Breast epithelium (tissue), 4 donors: ENCODE data around the gene SMIM13. TPM values are rescaled to one million over a fixed set of nuclear protein-coding genes. Genes with fewer than 3 reads are reported as not detected.
"Not testable (repeated sequence)": the region's sequence is repeated elsewhere in the genome, so short reads cannot be mapped to it uniquely, and the experiment has no call there.

ENCODE experiments used
- DNase-seq, 2 donors: peaks; one replicate each; pipeline ENCODE4 v3.0.0-alpha.2; 2019; ENCODE audit warnings: low spot score in 2 of 2
- H3K27ac ChIP-seq, 2 donors: fragments of 200-600 bp; sonication (generic) in 1 of 2; one replicate each; pipeline ENCODE4 v1.5.1; 2016 to 2019; ENCODE audit warnings: mild to moderate bottlenecking in 1 of 2
- H3K27me3 ChIP-seq, 2 donors: fragments of 200-600 bp; sonication (generic) in 1 of 2; one replicate each; pipeline versions ENCODE4 v1.5.1 to v1.6.0; 2017 to 2019; ENCODE audit warnings: control low read depth in 1 of 2, mild to moderate bottlenecking in 1 of 2
- H3K36me3 ChIP-seq: fragments of 200-600 bp; one replicate; pipeline ENCODE4 v1.5.1; 2019
- H3K4me1 ChIP-seq, 2 donors: fragments of 200-600 bp; sonication (generic); one replicate each; pipeline ENCODE4 v1.5.1; 2016 to 2019; ENCODE audit warnings: control low read depth in 1 of 2
- H3K4me3 ChIP-seq, 3 donors: fragments of 200-600 bp; sonication (generic); 1 replicate in 2 of 3; 2 replicates in 1 of 3; pipeline ENCODE4 v1.5.1; 2016 to 2019; ENCODE audit warnings: mild to moderate bottlenecking in 3 of 3, moderate library complexity in 2 of 3
- H3K9me3 ChIP-seq, 2 donors: fragments of 200-600 bp; sonication (generic) in 1 of 2; one replicate each; pipeline ENCODE4 v1.5.1; 2016 to 2019; ENCODE audit warnings: control low read depth in 1 of 2
- CTCF ChIP-seq, 3 donors: fragments of 450-650 bp; IDR thresholded peaks; one replicate each; pipeline ENCODE4 v1.5.1; 2016 to 2017; ENCODE audit warnings: antibody characterized with exemption in 3 of 3, mild to moderate bottlenecking in 3 of 3, moderate library complexity in 3 of 3
- POLR2A ChIP-seq: fragments of 450-650 bp; IDR thresholded peaks from one replicate; pipeline ENCODE4 v1.6.1; 2016; ENCODE audit warnings: antibody characterized with exemption, mild to moderate bottlenecking, moderate library complexity
- POLR2AphosphoS5 ChIP-seq, 3 donors: sonication (generic); formaldehyde crosslinking; IDR thresholded peaks; one replicate each; pipeline ENCODE4 v1.6.1; 2017; ENCODE audit warnings: antibody characterized with exemption in 3 of 3
- intact Hi-C: fragments of 100-400 bp; cut with DNase I; formaldehyde crosslinking; loops from one replicate; pipeline ENCODE4 v1.15.1; 2023; ENCODE audit warnings: low total_unique reads
- total RNA-seq, 3 donors: library from RNA; depleted of rRNA; stranded (reverse); fragments of >200 nt; gene quantifications; one replicate each; pipeline ENCODE4 v1.1.0, GENCODE V29; 2016

The SMIM13 gene
- total RNA-seq, 3 donors from 2014 or later: 5.3 to 7.6 (median 6.2) TPM

GRCh38 chr6:11083491-11083890 is 10.1 kb upstream of the SMIM13 start:
- Histone ChIP-seq H3K27me3 (no peaks in the 10 kb centered on the region), H3K4me3 (no peak overlapping the region), H3K27ac (no peak overlapping the region), H3K4me1 (no peaks in the 10 kb centered on the region), H3K36me3 (no peaks in the 10 kb centered on the region), H3K9me3 (no peaks in the 10 kb centered on the region)
- intact Hi-C loops: no loop called here
- no peak for DNase-seq
- TF ChIP-seq CTCF (IDR thresholded peaks at IDR 0.05): no peak
- no peak for TF ChIP-seq POLR2AphosphoS5 (IDR thresholded peaks at IDR 0.05)
- no peak for TF ChIP-seq POLR2A

DNA sequence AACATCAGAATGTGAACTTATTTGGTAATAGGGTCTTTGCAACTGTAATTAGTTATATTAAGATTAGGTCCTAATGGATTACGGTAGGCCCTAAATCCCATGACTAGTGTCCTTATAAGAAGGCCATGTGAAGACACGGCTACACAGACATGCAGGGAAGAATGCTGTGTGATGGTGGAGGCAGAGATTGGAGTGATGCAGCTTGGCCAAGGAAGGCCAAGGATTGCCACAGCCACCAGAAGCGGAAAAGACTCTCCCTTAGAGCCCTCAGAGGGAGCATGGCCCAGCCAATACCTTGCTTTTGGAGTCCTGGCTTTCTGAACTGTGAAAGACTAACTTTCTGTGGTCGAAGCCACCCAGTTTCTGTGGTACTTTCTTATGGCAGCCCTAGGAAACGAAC is 9.7 kb upstream of the SMIM13 start:
- intact Hi-C loops: no loop called here
- no peaks in the 10 kb centered on the region for H3K36me3 ChIP-seq
- no peak overlapping the region for H3K27ac ChIP-seq
- TF ChIP-seq CTCF (IDR thresholded peaks at IDR 0.05): no peak
- TF ChIP-seq POLR2A: no peak
- no peak for TF ChIP-seq POLR2AphosphoS5 (IDR thresholded peaks at IDR 0.05)
- H3K9me3 ChIP-seq: no peaks in the 10 kb centered on the region
- no peaks in the 10 kb centered on the region for H3K27me3 ChIP-seq
- no peaks in the 10 kb centered on the region for H3K4me1 ChIP-seq
- no peak overlapping the region for H3K4me3 ChIP-seq
- DNase-seq: no peak

DNA sequence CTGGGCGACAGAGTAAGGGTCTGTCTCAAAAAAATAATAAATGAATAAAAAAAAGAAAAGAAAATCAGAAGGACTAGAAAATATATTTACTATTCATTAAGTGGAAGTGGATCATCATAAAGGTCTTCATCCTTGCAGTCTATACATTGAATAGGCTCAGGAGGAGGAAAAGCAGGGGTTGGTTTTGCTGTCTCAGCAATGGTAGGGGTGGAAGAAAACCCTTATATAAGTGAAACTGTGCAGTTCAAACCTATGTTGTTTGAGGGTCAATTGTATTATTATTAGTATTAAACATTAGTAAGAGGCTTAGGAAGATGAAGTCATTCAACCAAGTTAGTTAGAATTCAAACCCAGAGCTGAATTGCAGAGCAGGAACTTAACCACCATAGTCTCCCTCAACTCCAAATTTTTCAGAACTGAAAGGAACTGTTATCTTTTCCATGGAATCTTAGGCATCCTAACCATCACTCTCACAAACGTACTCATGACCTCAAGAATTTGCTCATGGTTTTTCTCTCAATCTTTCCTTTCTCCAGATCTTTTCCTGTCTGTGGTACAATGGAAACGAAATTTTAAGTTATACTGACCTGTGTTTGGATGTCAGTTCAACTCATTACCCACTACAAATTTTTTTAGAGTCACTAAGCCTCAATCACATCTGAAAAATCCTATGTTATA is 7.7 kb upstream of the SMIM13 start:
- intact Hi-C loops: no loop called here
- Histone ChIP-seq H3K4me3 (no peak overlapping the region), H3K27me3 (no peaks in the 10 kb centered on the region), H3K4me1 (no peaks in the 10 kb centered on the region), H3K27ac (no peak overlapping the region), H3K9me3 (no peaks in the 10 kb centered on the region), H3K36me3 (no peaks in the 10 kb centered on the region)
- TF ChIP-seq POLR2AphosphoS5 (IDR thresholded peaks at IDR 0.05) (no peak), CTCF (IDR thresholded peaks at IDR 0.05) (no peak), POLR2A (no peak)
- DNase-seq: no peak

DNA sequence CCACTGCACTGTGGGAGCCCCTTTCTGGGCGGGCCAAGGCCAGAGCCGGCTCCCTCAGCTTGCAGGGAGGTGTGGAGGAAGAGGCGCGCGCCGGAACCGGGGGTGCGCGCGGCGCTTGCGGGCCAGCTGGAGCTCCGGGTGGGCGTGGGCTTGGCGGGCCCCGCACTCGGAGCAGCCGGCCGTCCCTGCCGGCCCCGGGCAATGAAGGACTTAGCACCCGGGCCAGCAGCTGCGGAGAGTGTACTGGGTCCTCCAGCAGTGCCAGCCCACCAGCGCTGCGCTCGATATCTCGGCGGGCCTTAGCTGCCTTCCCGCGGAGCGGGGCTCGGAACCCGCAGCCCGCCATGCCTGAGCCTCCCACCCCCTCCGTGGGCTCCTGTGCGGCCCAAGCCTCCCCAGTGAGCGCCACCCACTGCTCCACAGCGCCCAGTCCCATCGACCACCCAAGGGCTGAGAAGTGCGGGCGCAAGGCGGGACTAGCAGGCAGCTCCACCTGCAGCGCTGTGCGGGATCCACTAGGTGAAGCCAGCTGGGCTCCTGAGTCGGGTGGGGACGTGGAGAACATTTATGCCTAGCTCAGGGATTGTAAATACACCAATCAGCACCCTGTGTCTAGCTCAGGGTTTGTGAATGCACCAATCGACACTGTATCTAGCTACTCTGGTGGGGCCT is 6.4 kb upstream of the SMIM13 start:
- DNase-seq, H3K9me3 ChIP-seq, H3K4me3 ChIP-seq, H3K27me3 ChIP-seq, H3K27ac ChIP-seq, H3K36me3 ChIP-seq, H3K4me1 ChIP-seq, intact Hi-C loops: not testable (repeated sequence)

DNA sequence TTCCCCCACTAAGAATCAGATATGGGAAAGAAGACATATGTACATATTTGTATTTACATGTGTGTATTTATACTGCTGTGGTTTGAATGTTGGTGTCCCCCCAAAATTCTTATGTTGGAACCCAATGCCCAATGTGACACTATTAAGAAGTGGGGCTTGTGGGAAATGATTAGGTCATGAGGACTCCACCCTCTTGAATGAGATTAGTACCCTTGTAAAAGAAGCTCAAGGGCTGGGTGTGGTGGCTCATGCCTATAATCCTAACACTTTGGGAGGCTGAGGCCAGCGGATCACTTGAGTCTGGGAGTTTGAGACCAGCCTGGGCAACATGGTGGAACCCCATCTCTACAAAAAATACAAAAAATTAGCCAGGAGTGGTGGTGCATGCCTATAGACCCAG is 3.9 kb upstream of the SMIM13 start:
- no peak for TF ChIP-seq POLR2A
- no peak for TF ChIP-seq CTCF (IDR thresholded peaks at IDR 0.05)
- no peak for TF ChIP-seq POLR2AphosphoS5 (IDR thresholded peaks at IDR 0.05)
- DNase-seq: no peak
- Histone ChIP-seq H3K9me3 (no peaks in the 10 kb centered on the region), H3K4me1 (no peaks in the 10 kb centered on the region), H3K27ac (no peak overlapping the region), H3K36me3 (no peaks in the 10 kb centered on the region), H3K27me3 (no peaks in the 10 kb centered on the region), H3K4me3 (no peak overlapping the region)
- intact Hi-C loops: no loop called here

DNA sequence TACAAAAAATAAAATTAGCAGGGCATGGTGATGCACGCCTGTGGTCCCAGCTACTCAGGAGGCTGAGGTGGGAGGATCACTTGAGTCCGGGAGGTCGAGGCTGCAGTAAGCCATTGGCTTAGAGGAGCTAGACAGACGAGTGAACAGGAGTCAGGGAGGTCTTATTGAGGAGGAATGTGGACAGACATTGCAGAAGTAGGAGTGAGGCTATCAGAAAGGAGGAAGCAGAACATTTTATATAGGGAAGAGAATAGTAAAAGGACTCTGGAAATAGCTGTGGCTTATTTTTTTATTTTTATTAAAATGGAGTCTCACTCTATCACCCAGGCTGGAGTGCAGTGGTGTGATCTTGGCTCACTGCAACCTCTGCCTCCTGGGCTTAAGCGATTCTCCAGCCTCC is 2.5 kb upstream of the SMIM13 start:
- DNase-seq, H3K27me3 ChIP-seq, intact Hi-C loops, H3K4me3 ChIP-seq, H3K4me1 ChIP-seq, H3K36me3 ChIP-seq, H3K9me3 ChIP-seq, H3K27ac ChIP-seq: not testable (repeated sequence)
